B cell (primary cell): ENCODE data around the gene SEC16B. TPM values are rescaled to one million over a fixed set of nuclear protein-coding genes. Genes with fewer than 3 reads are reported as not detected.
"Not testable (repeated sequence)": the region's sequence is repeated elsewhere in the genome, so short reads cannot be mapped to it uniquely, and the experiment has no call there.

Experiments
- ATAC-seq: fragments of 200-7000 bp; cut with Tn5 transposase; one replicate; pipeline ENCODE4 v1.10.0; 2021; ENCODE audit warnings: low read depth, mild to moderate bottlenecking, moderate number of reproducible peaks, moderate library complexity
- CTCF ChIA-PET: fragments of 350-600 bp; sonication (Branson Sonifier 250); formaldehyde crosslinking; loops from one replicate; lab custom pipeline; 2021; ENCODE audit warnings: antibody characterized with exemption, inconsistent platforms; lab: Charles Lee
- POLR2A ChIA-PET: fragments of 350-600 bp; sonication (Branson Sonifier 250); formaldehyde crosslinking; loops from one replicate; lab custom pipeline; 2021; ENCODE audit warnings: antibody characterized with exemption; lab: Charles Lee
- DNase-seq: peaks from one replicate; pipeline ENCODE4 v3.0.0; 2013
- H2AFZ ChIP-seq: 2 replicates; pipeline ENCODE4 v1.6.1; 2012; ENCODE audit warnings: mild to moderate bottlenecking, low read depth, low read length; ENCODE audit not compliant: insufficient read depth, poor library complexity, severe bottlenecking
- H3K27ac ChIP-seq, 2 donors: 1 replicate in 1 of 2; 2 replicates in 1 of 2; pipeline ENCODE4 v1.5.1; 2012 to 2013; ENCODE audit warnings: low read length in 2 of 2, mild to moderate bottlenecking in 2 of 2, moderate library complexity in 1 of 2
- H3K27me3 ChIP-seq, 4 experiments: fragments of 200-600 bp in 1 of 4; sonication (generic) in 1 of 4; replicated peaks in 1 of 4; 1 replicate in 2 of 4; 2 replicates in 2 of 4; pipeline versions ENCODE4 v1.6.1 to v1.7.0; 2013 to 2016; ENCODE audit warnings: low read length in 3 of 4, mild to moderate bottlenecking in 2 of 4, mixed read lengths in 1 of 4, moderate library complexity in 1 of 4; ENCODE audit not compliant: insufficient read depth in 4 of 4, control insufficient read depth in 3 of 4; ENCODE audit errors: control extremely low read depth in 1 of 4
- H3K36me3 ChIP-seq, 2 experiments: replicated peaks in 1 of 2; 1 replicate in 1 of 2; 2 replicates in 1 of 2; pipeline versions ENCODE4 v1.6.1 to v1.7.1; 2013; ENCODE audit warnings: low read length in 1 of 2; ENCODE audit not compliant: insufficient read depth in 2 of 2, control insufficient read depth in 1 of 2; ENCODE audit errors: control extremely low read depth in 1 of 2, extremely low read depth in 1 of 2
- H3K4me1 ChIP-seq, 2 donors: fragments of 200-600 bp in 1 of 2; sonication (generic) in 1 of 2; 1 replicate in 1 of 2; 2 replicates in 1 of 2; pipeline versions ENCODE4 v1.5.1 to v1.6.1; 2013 to 2017; ENCODE audit warnings: low read length in 2 of 2; ENCODE audit not compliant: control insufficient read depth in 2 of 2, insufficient read depth in 2 of 2
- H3K4me2 ChIP-seq: replicated peaks from 2 replicates; pipeline ENCODE3; 2012; ENCODE audit warnings: mild to moderate bottlenecking, low read depth, low read length; ENCODE audit not compliant: poor library complexity, severe bottlenecking
- H3K4me3 ChIP-seq, 5 experiments: fragments of 200-600 bp in 1 of 5; sonication (generic) in 1 of 5; 1 replicate in 3 of 5; 2 replicates in 2 of 5; pipeline versions ENCODE4 v1.5.1 to v1.7.0; 2011 to 2016; ENCODE audit warnings: low read length in 4 of 5, mild to moderate bottlenecking in 4 of 5, low read depth in 2 of 5, control low read depth in 1 of 5, moderate library complexity in 1 of 5; ENCODE audit not compliant: insufficient read depth in 1 of 5; ENCODE audit errors: control extremely low read depth in 1 of 5, extremely low read depth in 1 of 5
- H3K79me2 ChIP-seq: fragments of 200-600 bp; sonication (generic); one replicate; pipeline ENCODE4 v1.6.0; 2016; ENCODE audit warnings: low read length; ENCODE audit not compliant: control insufficient read depth, insufficient read depth
- H3K9ac ChIP-seq: fragments of 200-600 bp; sonication (generic); 2 replicates; pipeline ENCODE4 v1.6.1; 2017; ENCODE audit warnings: mild to moderate bottlenecking, low read length, moderate library complexity
- H3K9me3 ChIP-seq, 3 donors: one replicate each; pipeline versions ENCODE4 v1.6.1 to v1.7.1; 2013; ENCODE audit warnings: low read length in 2 of 3; ENCODE audit not compliant: control insufficient read depth in 2 of 3, insufficient read depth in 1 of 3; ENCODE audit errors: control extremely low read depth in 1 of 3
- H4K20me1 ChIP-seq: 2 replicates; pipeline ENCODE4 v1.6.0; 2012; ENCODE audit warnings: mild to moderate bottlenecking, low read length; ENCODE audit not compliant: insufficient read depth, control insufficient read depth, poor library complexity, severe bottlenecking
- H3K27ac Mint-ChIP-seq: one replicate; pipeline ENCODE4 v1.8.0; 2021; ENCODE audit warnings: mixed read lengths
- H3K27me3 Mint-ChIP-seq: one replicate; pipeline ENCODE4 v1.8.0; 2021; ENCODE audit warnings: mixed read lengths
- H3K4me1 Mint-ChIP-seq: one replicate; pipeline ENCODE4 v1.8.0; 2021; ENCODE audit warnings: mixed read lengths
- H3K4me3 Mint-ChIP-seq: one replicate; pipeline ENCODE4 v1.8.0; 2021; ENCODE audit warnings: mixed read lengths
- H3K9me3 Mint-ChIP-seq: one replicate; pipeline ENCODE4 v1.8.0; 2022; ENCODE audit warnings: mixed read lengths; ENCODE audit not compliant: insufficient read depth
- CTCF ChIP-seq: fragments of 200-600 bp; IDR thresholded peaks from one replicate; pipeline ENCODE4 v1.8.0; 2022; ENCODE audit warnings: antibody characterized with exemption, mild to moderate bottlenecking
- EZH2 ChIP-seq: IDR thresholded peaks from 2 replicates; pipeline ENCODE4 v1.6.1; 2012; ENCODE audit warnings: borderline replicate concordance, low read depth, mild to moderate bottlenecking, moderate library complexity, low read length; ENCODE audit not compliant: insufficient read depth, poor library complexity, severe bottlenecking
- WGBS: methylation state at CpG from one replicate; pipeline ENCODE4 v1.1.5; 2013; ENCODE audit warnings: missing lambda C conversion rate; ENCODE audit not compliant: insufficient coverage; 5-methylcytosine and 5-hydroxymethylcytosine counted together
- intact Hi-C: fragments of 100-400 bp; cut with micrococcal nuclease; formaldehyde crosslinking; loops from one replicate; pipeline ENCODE4 v1.10.0; 2022
- polyA plus RNA-seq: library from polyadenylated mRNA; depleted of rRNA; stranded (reverse); fragments of >200 nt; gene quantifications from 2 replicates; pipeline ENCODE4 v1.2.3, GENCODE V29; 2012
- total RNA-seq, 2 donors: library from RNA; stranded (reverse); fragments of 120-200 nt in 1 of 2; gene quantifications; 1 replicate in 1 of 2; 2 replicates in 1 of 2; pipeline versions ENCODE4 v1.2.3 to v1.2.4, GENCODE V29; 2013 to 2022

The SEC16B gene
- total and polyA plus RNA-seq, 2 donors (not counting 1 experiment from before 2014, with no cell fraction given) = 0.03 to 0.10 TPM

- H3K4me3 Mint-ChIP-seq = no peak overlapping the region
- H3K4me1 Mint-ChIP-seq = no peaks in the 10 kb centered on the region
- TF ChIP-seq EZH2 = no peak
- no peak for TF ChIP-seq CTCF
- ATAC-seq (no peak), DNase-seq (no peak)
- Histone ChIP-seq H3K79me2 (no peaks in the 10 kb centered on the region), H3K4me2 (no peak overlapping the region), H3K36me3 (no peaks in the 10 kb centered on the region), H3K9ac (no peak overlapping the region), H3K4me3 (no peak overlapping the region), H4K20me1 (no peaks in the 10 kb centered on the region), H3K27ac (no peak overlapping the region), H3K4me1 (no peaks in the 10 kb centered on the region), H3K27me3 (no peaks in the 10 kb centered on the region), H2AFZ (no peak overlapping the region), H3K9me3 (peaks cover 0 to 7% (median 0%) of the 10 kb centered on the region in 3 donors)
- 95% methylated on average over 2 of the region's 5 CpGs for whole genome bisulfite sequencing
- no peaks in the 10 kb centered on the region for H3K9me3 Mint-ChIP-seq
- peaks cover 5% of the 10 kb centered on the region for H3K27me3 Mint-ChIP-seq
- ChIA-PET CTCF (no interaction called here), POLR2A (no interaction called here)
- intact Hi-C loops = no loop called here
- no peak overlapping the region for H3K27ac Mint-ChIP-seq
Measured at GRCh38 chr1:177995369-177995768, 25.5 kb upstream of the SEC16B start.

DNA sequence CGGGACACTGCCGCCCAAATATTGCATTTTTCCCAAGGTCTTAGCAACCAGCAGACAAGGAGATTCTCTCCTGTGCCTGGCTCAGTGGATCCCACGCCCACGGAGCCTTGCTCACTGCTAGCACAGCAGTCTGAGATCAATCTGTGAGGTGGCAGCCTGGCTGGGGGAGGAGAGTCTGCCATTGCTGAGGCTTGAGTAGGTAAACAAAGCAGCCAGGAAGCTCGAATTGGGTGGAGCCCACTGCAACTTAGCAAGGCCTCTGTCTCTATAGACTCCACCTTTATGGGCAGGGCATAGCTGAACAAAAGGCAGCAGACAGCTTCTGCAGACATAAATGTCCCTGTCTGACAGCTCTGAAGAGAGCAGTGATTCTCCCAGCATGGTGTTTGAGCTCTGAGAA lies 16.4 kb upstream of the SEC16B start:
- ATAC-seq, H2AFZ ChIP-seq, H3K4me2 ChIP-seq, H4K20me1 ChIP-seq, DNase-seq, H3K4me1 Mint-ChIP-seq, H3K79me2 ChIP-seq, H3K4me3 Mint-ChIP-seq, POLR2A ChIA-PET, H3K27me3 Mint-ChIP-seq, H3K36me3 ChIP-seq, H3K9me3 Mint-ChIP-seq, CTCF ChIA-PET, H3K9ac ChIP-seq, H3K4me3 ChIP-seq, H3K4me1 ChIP-seq, H3K27ac Mint-ChIP-seq, H3K27ac ChIP-seq, intact Hi-C loops, H3K9me3 ChIP-seq, H3K27me3 ChIP-seq: not testable (repeated sequence)
- WGBS = 82% methylated on average over 4 of the region's 5 CpGs
